K562 (cell line): ENCODE results near the gene TELO2. TPM values are rescaled to one million over a fixed set of nuclear protein-coding genes. Genes with fewer than 3 reads are reported as not detected.

Experiments used
- ATF1 ChIP-seq, 2 experiments: fragments of 450-650 bp in 1 of 2; IDR thresholded peaks; 2 replicates each; pipeline ENCODE4 v1.6.1; 2016; ENCODE audit warnings: missing compliant biosample characterization in 1 of 2, missing genetic modification characterization in 1 of 2
- CUX1 ChIP-seq: fragments of 200-800 bp; sonication (Bioruptor generic); IDR thresholded peaks from 2 replicates; pipeline ENCODE4 v1.6.1; 2016; ENCODE audit warnings: missing genetic modification characterization, missing compliant biosample characterization
- GTF3C2 ChIP-seq: IDR thresholded peaks from 3 replicates; pipeline ENCODE4 v1.6.1; 2011; ENCODE audit warnings: borderline replicate concordance, mild to moderate bottlenecking, moderate library complexity; ENCODE audit not compliant: insufficient read length; ENCODE audit errors: extremely low read depth
- HDAC6 ChIP-seq: IDR thresholded peaks from 2 replicates; pipeline ENCODE4 v1.6.1; 2012; ENCODE audit warnings: low read depth, mild to moderate bottlenecking, control low read depth, inconsistent platforms, low read length, moderate library complexity
- HMGXB4 ChIP-seq: sonication (generic); formaldehyde crosslinking; IDR thresholded peaks from 2 replicates; pipeline ENCODE4 v1.8.1; 2023; ENCODE audit warnings: mild to moderate bottlenecking, missing genetic modification reagents
- POLR3G ChIP-seq: IDR thresholded peaks from 2 replicates; pipeline ENCODE4 v1.6.1; 2011; ENCODE audit not compliant: insufficient read length, insufficient replicate concordance; ENCODE audit errors: extremely low read depth
- TAF7 ChIP-seq: fragments of 450-650 bp; IDR thresholded peaks from 2 replicates; pipeline ENCODE4 v1.6.1; 2016; ENCODE audit warnings: missing genetic modification characterization, missing compliant biosample characterization
- TARDBP ChIP-seq: fragments of 450-650 bp; IDR thresholded peaks from 2 replicates; pipeline ENCODE4 v1.6.1; 2016
- U2AF1 ChIP-seq: fragments of 200-400 bp; formaldehyde crosslinking; optimal IDR thresholded peaks from 2 replicates; pipeline ENCODE3; 2017; ENCODE audit warnings: mild to moderate bottlenecking, low read depth, low read length, moderate library complexity
- XRCC5 ChIP-seq: fragments of 200-400 bp; formaldehyde crosslinking; IDR thresholded peaks from 2 replicates; pipeline ENCODE4 v1.6.1; 2017; ENCODE audit warnings: low read depth, mild to moderate bottlenecking, low read length
- ZNF146 ChIP-seq: IDR thresholded peaks from one replicate; pipeline ENCODE4 v1.6.1; 2018; ENCODE audit warnings: missing compliant biosample characterization; ENCODE audit not compliant: unreplicated experiment
- ZNF212 ChIP-seq: fragments of 450-650 bp; formaldehyde crosslinking; IDR thresholded peaks from 2 replicates; pipeline ENCODE4 v1.4.0; 2020; ENCODE audit warnings: mild to moderate bottlenecking
- ZNF239 ChIP-seq: fragments of 250-450 bp; sonication (Bioruptor Pico); IDR thresholded peaks from 2 replicates; pipeline ENCODE4 v1.4.0; 2020; ENCODE audit warnings: mild to moderate bottlenecking
- ZNF586 ChIP-seq: fragments of 450-650 bp; formaldehyde crosslinking; conservative IDR thresholded peaks from 2 replicates; pipeline ENCODE4 v1.4.0; 2020; ENCODE audit warnings: mild to moderate bottlenecking, moderate library complexity
- ZNF668 ChIP-seq: fragments of 250-450 bp; sonication (Bioruptor Pico); IDR thresholded peaks from 2 replicates; pipeline ENCODE4 v1.8.0; 2022; ENCODE audit warnings: mild to moderate bottlenecking, inconsistent platforms
- ZNF740 ChIP-seq, 3 experiments: fragments of 200-800 bp in 1 of 3; sonication (Bioruptor generic) in 1 of 3; sonication (generic) in 1 of 3; formaldehyde crosslinking in 1 of 3; IDR thresholded peaks; 2 replicates each; pipeline versions ENCODE4 v1.6.1 to v1.8.0; 2016 to 2022; ENCODE audit warnings: mild to moderate bottlenecking in 2 of 3, missing compliant biosample characterization in 2 of 3, missing genetic modification characterization in 2 of 3, missing genetic modification reagents in 1 of 3
- polyA plus RNA-seq, 8 experiments: library from polyadenylated mRNA; depleted of rRNA in 4 of 8; stranded (reverse) in 5 of 8; unstranded in 3 of 8; fragments of >200 nt; fragmentation: Nextera tagmentation in 2 of 8; fragmentation: Illumina TruSeq in 1 of 8; extraction: Ambion mirVana in 2 of 8; extraction: Trizol in 1 of 8; gene quantifications; 2 replicates each; pipeline versions ENCODE4 v1.2.1 to v1.2.3, GENCODE V29; 2011 to 2014; ENCODE audit warnings: inconsistent platforms in 1 of 8, missing spikeins in 1 of 8
- total RNA-seq, 7 experiments: library from RNA; depleted of rRNA in 6 of 7; stranded (reverse); fragments of >200 nt in 6 of 7; fragmentation: Illumina TruSeq in 2 of 7; extraction: Trizol in 2 of 7; gene quantifications; 2 replicates each; pipeline versions ENCODE4 v1.2.1 to v1.2.3, GENCODE V29; 2011 to 2021; ENCODE audit warnings: low replicate concordance in 1 of 7

The TELO2 gene
- total and polyA plus RNA-seq, 9 of the 15 experiments (the other 6 are each of a cell fraction or from before 2014, with no cell fraction given): 0.51 to 91.8 (median 14.5) TPM

- TF ChIP-seq CUX1 (CRISPR knock-in tag) (no peak), ZNF586 (no peak), HDAC6 (no peak), ZNF239 (CRISPR knock-in tag) (no peak), ZNF146 (CRISPR knock-in tag) (peak; percentile 3), POLR3G (no peak), ZNF212 (CRISPR knock-in tag) (no peak), GTF3C2 (no peak), TARDBP (no peak), XRCC5 (no peak), ZNF668 (CRISPR knock-in tag) (no peak), ZNF740 (CRISPR knock-in tag; IDR thresholded peaks at IDR 0.05) (peak; percentile 62; the same call in 1 of the 2 replicates), ZNF740 (tag; IDR thresholded peaks at IDR 0.05) (no peak), HMGXB4 (CRISPR knock-in tag) (peak; percentile 98), U2AF1 (peak; percentile 36), TAF7 (tag) (no peak), ATF1 (CRISPR knock-in tag; IDR thresholded peaks at IDR 0.05) (no peak), ATF1 (tag; IDR thresholded peaks at IDR 0.05) (peak; percentile 85)
Measured at GRCh38 chr16:1474796-1475551, 18.2 kb upstream of the TELO2 start, which contains the start of gene CLCN7 (continued).
